Vagina (tissue), 2 donors: ENCODE data around the gene KRT7.

Source experiments
- CTCF ChIP-seq, 3 experiments: fragments of 450-650 bp in 2 of 3; fragments of 200-600 bp in 1 of 3; sonication (generic) in 1 of 3; IDR thresholded peaks; one replicate each; pipeline ENCODE4 v1.5.1; 2017 to 2019; ENCODE audit warnings: antibody characterized with exemption in 3 of 3, mild to moderate bottlenecking in 2 of 3, moderate library complexity in 2 of 3
- POLR2A ChIP-seq, 2 donors: fragments of 450-650 bp; IDR thresholded peaks; one replicate each; pipeline ENCODE4 v1.6.1; 2017; ENCODE audit warnings: antibody characterized with exemption in 2 of 2, mild to moderate bottlenecking in 2 of 2, moderate library complexity in 2 of 2
- POLR2AphosphoS5 ChIP-seq, 2 donors: sonication (generic); formaldehyde crosslinking; IDR thresholded peaks; one replicate each; pipeline ENCODE4 v1.9.0; 2017; ENCODE audit warnings: antibody characterized with exemption in 2 of 2, mild to moderate bottlenecking in 2 of 2, low read depth in 1 of 2; ENCODE audit not compliant: insufficient read depth in 1 of 2

- TF ChIP-seq CTCF (IDR thresholded peaks at IDR 0.05): no peak
- no peak for TF ChIP-seq POLR2A (IDR thresholded peaks at IDR 0.05)
- no peak for TF ChIP-seq POLR2AphosphoS5 (IDR thresholded peaks at IDR 0.05; ENCODE audit: insufficient read depth in 1 of 2, low read depth in 1 of 2)
Observed at GRCh38 chr12:52234223-52234810, 1.3 kb downstream of the KRT7 start.
